ENCODE measurements around the gene ASB8.

- TF ChIP-seq CTCF (IDR thresholded peaks at IDR 0.05) (no peak), POLR2A (IDR thresholded peaks at IDR 0.05) (no peak)
Measured at GRCh38 chr12:48110691-48111311, 46.5 kb downstream of the ASB8 start.

Measured in heart left ventricle (tissue), 13 donors.